Measurements from ENCODE around the gene OSTM1. TPM values are rescaled to one million over a fixed set of nuclear protein-coding genes. Genes with fewer than 3 reads are reported as not detected.

Gene OSTM1
- total and polyA plus RNA-seq, 2 of the 13 experiments (the other 11 are each of a cell fraction or from before 2014, with no cell fraction given): 8.7 to 20.5 TPM

GRCh38 chr6:108002365-108003221 lies 71.9 kb downstream of the OSTM1 start (continued):
- 0 out of 2 replicates have a peak, but pooled peaks have one; percentile 18 for TF ChIP-seq ZNF574 (CRISPR knock-in tag; IDR thresholded peaks at IDR 0.05)
- no peak for TF ChIP-seq ZNF570 (CRISPR knock-in tag; IDR thresholded peaks at IDR 0.05; ENCODE audit: borderline replicate concordance)
- peak; percentile 76 for TF ChIP-seq ASH2L (IDR thresholded peaks at IDR 0.05; ENCODE audit: insufficient read length, low read depth, low read length)
- no peak for TF ChIP-seq E2F2 (CRISPR knock-in tag; IDR thresholded peaks at IDR 0.05; ENCODE audit: borderline replicate concordance)
- TF ChIP-seq, protein P1, sequence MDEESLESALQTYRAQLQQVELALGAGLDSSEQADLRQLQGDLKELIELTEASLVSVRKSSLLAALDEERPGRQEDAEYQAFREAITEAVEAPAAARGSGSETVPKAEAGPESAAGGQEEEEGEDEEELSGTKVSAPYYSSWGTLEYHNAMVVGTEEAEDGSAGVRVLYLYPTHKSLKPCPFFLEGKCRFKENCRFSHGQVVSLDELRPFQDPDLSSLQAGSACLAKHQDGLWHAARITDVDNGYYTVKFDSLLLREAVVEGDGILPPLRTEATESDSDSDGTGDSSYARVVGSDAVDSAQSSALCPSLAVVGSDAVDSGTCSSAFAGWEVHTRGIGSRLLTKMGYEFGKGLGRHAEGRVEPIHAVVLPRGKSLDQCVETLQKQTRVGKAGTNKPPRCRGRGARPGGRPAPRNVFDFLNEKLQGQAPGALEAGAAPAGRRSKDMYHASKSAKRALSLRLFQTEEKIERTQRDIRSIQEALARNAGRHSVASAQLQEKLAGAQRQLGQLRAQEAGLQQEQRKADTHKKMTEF (CRISPR knock-in tag; IDR thresholded peaks at IDR 0.05): peak; percentile 67
- no peak for TF ChIP-seq KDM6A (CRISPR knock-in tag; IDR thresholded peaks at IDR 0.05; ENCODE audit: low read depth)
- TF ChIP-seq ZNF124 (CRISPR knock-in tag; IDR thresholded peaks at IDR 0.05): no peak
- TF ChIP-seq, protein P2, sequence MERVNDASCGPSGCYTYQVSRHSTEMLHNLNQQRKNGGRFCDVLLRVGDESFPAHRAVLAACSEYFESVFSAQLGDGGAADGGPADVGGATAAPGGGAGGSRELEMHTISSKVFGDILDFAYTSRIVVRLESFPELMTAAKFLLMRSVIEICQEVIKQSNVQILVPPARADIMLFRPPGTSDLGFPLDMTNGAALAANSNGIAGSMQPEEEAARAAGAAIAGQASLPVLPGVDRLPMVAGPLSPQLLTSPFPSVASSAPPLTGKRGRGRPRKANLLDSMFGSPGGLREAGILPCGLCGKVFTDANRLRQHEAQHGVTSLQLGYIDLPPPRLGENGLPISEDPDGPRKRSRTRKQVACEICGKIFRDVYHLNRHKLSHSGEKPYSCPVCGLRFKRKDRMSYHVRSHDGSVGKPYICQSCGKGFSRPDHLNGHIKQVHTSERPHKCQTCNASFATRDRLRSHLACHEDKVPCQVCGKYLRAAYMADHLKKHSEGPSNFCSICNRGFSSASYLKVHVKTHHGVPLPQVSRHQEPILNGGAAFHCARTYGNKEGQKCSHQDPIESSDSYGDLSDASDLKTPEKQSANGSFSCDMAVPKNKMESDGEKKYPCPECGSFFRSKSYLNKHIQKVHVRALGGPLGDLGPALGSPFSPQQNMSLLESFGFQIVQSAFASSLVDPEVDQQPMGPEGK (CRISPR knock-in tag; IDR thresholded peaks at IDR 0.05): peak; percentile 80
- TF ChIP-seq RBFOX2 (IDR thresholded peaks at IDR 0.05; ENCODE audit: low read depth, low read length): peak; percentile 69
- TF ChIP-seq, protein P3, sequence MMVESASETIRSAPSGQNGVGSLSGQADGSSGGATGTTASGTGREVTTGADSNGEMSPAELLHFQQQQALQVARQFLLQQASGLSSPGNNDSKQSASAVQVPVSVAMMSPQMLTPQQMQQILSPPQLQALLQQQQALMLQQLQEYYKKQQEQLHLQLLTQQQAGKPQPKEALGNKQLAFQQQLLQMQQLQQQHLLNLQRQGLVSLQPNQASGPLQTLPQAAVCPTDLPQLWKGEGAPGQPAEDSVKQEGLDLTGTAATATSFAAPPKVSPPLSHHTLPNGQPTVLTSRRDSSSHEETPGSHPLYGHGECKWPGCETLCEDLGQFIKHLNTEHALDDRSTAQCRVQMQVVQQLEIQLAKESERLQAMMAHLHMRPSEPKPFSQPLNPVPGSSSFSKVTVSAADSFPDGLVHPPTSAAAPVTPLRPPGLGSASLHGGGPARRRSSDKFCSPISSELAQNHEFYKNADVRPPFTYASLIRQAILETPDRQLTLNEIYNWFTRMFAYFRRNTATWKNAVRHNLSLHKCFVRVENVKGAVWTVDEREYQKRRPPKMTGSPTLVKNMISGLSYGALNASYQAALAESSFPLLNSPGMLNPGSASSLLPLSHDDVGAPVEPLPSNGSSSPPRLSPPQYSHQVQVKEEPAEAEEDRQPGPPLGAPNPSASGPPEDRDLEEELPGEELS (CRISPR knock-in tag; IDR thresholded peaks at IDR 0.05): peak; percentile 61
- 0 out of 2 replicates have a peak, but pooled peaks have one; percentile 34 for TF ChIP-seq ZMAT3 (CRISPR knock-in tag; conservative IDR thresholded peaks at IDR 0.05)
- TF ChIP-seq CEBPG (CRISPR knock-in tag; IDR thresholded peaks at IDR 0.05): peak; percentile 53
- peak; percentile 60; the same call in 1 of the 2 replicates for TF ChIP-seq FOXO1 (CRISPR knock-in tag; IDR thresholded peaks at IDR 0.05)
- TF ChIP-seq RXRA (CRISPR knock-in tag; IDR thresholded peaks at IDR 0.05): 0 out of 2 replicates have a peak, but pooled peaks have one; percentile 31
- no peak for TF ChIP-seq FOXA1 (IDR thresholded peaks at IDR 0.05)
- TF ChIP-seq FOXA1 (CRISPR knock-in tag; IDR thresholded peaks at IDR 0.05): peak; percentile 85
- peak; percentile 99 for TF ChIP-seq TGIF2 (CRISPR knock-in tag; IDR thresholded peaks at IDR 0.05)
- TF ChIP-seq, protein P4, sequence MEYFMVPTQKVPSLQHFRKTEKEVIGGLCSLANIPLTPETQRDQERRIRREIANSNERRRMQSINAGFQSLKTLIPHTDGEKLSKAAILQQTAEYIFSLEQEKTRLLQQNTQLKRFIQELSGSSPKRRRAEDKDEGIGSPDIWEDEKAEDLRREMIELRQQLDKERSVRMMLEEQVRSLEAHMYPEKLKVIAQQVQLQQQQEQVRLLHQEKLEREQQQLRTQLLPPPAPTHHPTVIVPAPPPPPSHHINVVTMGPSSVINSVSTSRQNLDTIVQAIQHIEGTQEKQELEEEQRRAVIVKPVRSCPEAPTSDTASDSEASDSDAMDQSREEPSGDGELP (IDR thresholded peaks at IDR 0.05; ENCODE audit: borderline replicate concordance, low read depth): peak; percentile 98
- TF ChIP-seq KAT8 (CRISPR knock-in tag; IDR thresholded peaks at IDR 0.05): peak; percentile 74
